ENCODE measurements around the gene ECEL1.
"Not testable (repeated sequence)": the region's sequence is repeated elsewhere in the genome, so short reads cannot be mapped to it uniquely, and the experiment has no call there.

Gene ECEL1, protein sequence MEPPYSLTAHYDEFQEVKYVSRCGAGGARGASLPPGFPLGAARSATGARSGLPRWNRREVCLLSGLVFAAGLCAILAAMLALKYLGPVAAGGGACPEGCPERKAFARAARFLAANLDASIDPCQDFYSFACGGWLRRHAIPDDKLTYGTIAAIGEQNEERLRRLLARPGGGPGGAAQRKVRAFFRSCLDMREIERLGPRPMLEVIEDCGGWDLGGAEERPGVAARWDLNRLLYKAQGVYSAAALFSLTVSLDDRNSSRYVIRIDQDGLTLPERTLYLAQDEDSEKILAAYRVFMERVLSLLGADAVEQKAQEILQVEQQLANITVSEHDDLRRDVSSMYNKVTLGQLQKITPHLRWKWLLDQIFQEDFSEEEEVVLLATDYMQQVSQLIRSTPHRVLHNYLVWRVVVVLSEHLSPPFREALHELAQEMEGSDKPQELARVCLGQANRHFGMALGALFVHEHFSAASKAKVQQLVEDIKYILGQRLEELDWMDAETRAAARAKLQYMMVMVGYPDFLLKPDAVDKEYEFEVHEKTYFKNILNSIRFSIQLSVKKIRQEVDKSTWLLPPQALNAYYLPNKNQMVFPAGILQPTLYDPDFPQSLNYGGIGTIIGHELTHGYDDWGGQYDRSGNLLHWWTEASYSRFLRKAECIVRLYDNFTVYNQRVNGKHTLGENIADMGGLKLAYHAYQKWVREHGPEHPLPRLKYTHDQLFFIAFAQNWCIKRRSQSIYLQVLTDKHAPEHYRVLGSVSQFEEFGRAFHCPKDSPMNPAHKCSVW

GRCh38 chr2:232487385-232488096 is at the start of gene ECEL1:
Gene ECEL1, minus strand, starts transcription at chr2:232487834. Its CDS starts 1,181 bp downstream, at chr2:232486653.
- Histone ChIP-seq H3K9me3 (ENCODE audit: low read length) (no peaks in the 10 kb centered on the region), H3K4me1 (ENCODE audit: insufficient read depth, low read length) (no peaks in the 10 kb centered on the region), H3K36me3 (ENCODE audit: insufficient read depth, low read length) (no peaks in the 10 kb centered on the region), H3K4me3 (ENCODE audit: low read depth in 1 of 2, low read length in 2 of 2) (no peak within 1 kb of the TSS), H3K27ac (ENCODE audit: low read depth, low read length) (no peak within 1 kb of the TSS), H3K9ac (ENCODE audit: low read length) (no peak within 1 kb of the TSS), H3K27me3 (ENCODE audit: control insufficient read depth in 1 of 2, insufficient read depth in 2 of 2, low read length in 2 of 2) (peaks cover 10 to 60% of the 10 kb centered on the region in 2 donors)

DNA sequence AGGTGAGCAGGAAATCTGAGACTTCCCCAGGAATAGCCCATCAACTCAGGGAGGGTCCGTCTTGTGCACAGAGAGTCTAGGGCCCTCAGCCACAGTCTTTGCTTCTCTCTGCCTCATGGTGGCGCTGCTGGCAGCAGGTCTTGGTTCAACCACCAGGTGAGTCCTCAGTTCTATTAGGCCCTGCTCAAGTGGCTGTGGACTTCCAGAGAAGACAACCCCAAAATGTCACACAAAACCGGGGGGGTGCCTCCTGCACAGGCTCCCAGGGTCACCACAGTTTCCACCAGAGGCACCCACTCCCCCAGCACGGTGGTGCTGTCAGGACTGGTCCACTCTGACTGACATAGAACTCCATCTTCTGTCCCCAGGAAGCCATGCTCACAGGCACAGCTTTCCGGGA is 49.4 kb upstream of the ECEL1 start:
- H3K27ac ChIP-seq (ENCODE audit: low read depth, low read length) = no peak overlapping the region
- no peak overlapping the region for H3K4me3 ChIP-seq (ENCODE audit: low read depth in 1 of 2, low read length in 2 of 2)
- H3K9ac ChIP-seq (ENCODE audit: low read length) = no peak overlapping the region
- peaks cover 9 to 28% of the 10 kb centered on the region in 2 donors for H3K27me3 ChIP-seq (ENCODE audit: control insufficient read depth in 1 of 2, insufficient read depth in 2 of 2, low read length in 2 of 2)
- H3K36me3 ChIP-seq (ENCODE audit: insufficient read depth, low read length) = no peaks in the 10 kb centered on the region
- H3K9me3 ChIP-seq (ENCODE audit: low read length) = no peaks in the 10 kb centered on the region
- no peaks in the 10 kb centered on the region for H3K4me1 ChIP-seq (ENCODE audit: insufficient read depth, low read length)

DNA sequence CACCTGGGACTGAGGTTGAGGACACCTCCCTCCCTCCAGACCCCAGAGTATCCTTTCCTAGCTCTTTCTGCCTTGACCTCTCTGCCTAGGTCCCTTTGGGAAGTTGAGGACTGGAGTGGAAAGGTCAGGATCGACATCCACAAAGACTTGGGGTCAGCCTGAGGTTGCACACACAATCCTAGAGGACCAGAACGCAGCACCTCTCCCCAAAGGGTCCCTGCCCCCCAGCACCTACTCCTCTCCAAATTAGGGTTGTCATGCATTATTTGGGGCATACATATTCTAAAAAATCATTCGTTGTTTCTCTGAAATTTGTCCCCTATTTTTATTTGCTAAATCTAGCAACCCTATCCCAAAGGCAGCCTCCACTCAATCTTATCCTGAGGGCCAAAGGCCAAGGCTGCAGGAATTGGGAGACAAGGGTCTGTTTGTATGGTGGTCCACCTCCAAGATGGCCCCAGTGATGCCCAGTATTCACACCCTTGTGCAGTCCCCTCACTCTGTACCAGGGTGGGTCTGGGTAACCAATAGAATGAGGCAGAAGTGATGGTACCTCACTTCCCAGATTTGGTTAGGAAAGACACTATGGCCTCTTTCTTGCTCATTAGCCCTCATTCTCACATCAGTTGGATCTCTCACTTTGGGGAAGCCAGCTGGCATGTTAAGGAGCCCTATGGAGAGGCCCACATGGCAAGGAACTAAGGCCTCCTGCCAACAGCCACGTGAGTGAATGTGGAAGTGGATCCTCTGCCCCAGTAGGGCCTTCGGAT is 48.3 kb upstream of the ECEL1 start:
- no peaks in the 10 kb centered on the region for H3K36me3 ChIP-seq (ENCODE audit: insufficient read depth, low read length)
- H3K9me3 ChIP-seq (ENCODE audit: low read length) = no peaks in the 10 kb centered on the region
- H3K4me3 ChIP-seq (ENCODE audit: low read depth in 1 of 2, low read length in 2 of 2) = no peak overlapping the region
- H3K9ac ChIP-seq (ENCODE audit: low read length) = no peak overlapping the region
- no peaks in the 10 kb centered on the region for H3K4me1 ChIP-seq (ENCODE audit: insufficient read depth, low read length)
- H3K27me3 ChIP-seq (ENCODE audit: control insufficient read depth in 1 of 2, insufficient read depth in 2 of 2, low read length in 2 of 2) = peaks cover 9 to 28% of the 10 kb centered on the region in 2 donors
- no peak overlapping the region for H3K27ac ChIP-seq (ENCODE audit: low read depth, low read length)

DNA sequence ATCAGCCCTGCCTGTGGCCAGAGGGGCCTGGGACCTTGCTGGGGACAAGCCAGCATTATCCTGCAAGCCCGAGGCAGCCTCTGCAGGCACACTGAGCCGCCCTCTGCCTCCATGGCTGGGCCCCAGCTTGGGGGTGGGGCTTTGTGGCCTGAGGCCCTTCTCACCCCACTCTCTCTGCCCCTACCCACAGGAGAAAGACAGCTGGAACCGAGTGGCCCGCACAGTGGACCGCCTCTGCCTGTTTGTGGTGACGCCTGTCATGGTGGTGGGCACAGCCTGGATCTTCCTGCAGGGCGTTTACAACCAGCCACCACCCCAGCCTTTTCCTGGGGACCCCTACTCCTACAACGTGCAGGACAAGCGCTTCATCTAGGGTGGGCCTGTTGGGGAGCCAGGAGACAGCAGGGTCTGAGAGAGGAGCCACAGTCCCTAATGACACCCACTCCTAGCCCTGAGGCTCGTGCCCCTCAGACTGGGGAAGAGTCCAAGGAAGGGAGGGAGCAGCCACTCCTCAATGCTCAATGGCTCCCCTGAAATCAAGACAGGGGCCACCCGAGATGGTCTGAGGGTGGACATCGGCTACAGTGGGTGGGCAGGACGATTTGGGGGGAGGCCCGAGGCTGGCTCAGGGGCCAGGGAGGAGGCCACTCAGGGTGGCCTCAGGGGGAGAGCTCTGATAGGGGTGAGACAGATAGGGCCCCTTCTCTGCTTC is 47.5 kb upstream of the ECEL1 start:
- H3K9me3 ChIP-seq (ENCODE audit: low read length) = no peaks in the 10 kb centered on the region
- no peak overlapping the region for H3K27ac ChIP-seq (ENCODE audit: low read depth, low read length)
- no peak overlapping the region for H3K4me3 ChIP-seq (ENCODE audit: low read depth in 1 of 2, low read length in 2 of 2)
- no peaks in the 10 kb centered on the region for H3K36me3 ChIP-seq (ENCODE audit: insufficient read depth, low read length)
- H3K4me1 ChIP-seq (ENCODE audit: insufficient read depth, low read length) = no peaks in the 10 kb centered on the region
- H3K9ac ChIP-seq (ENCODE audit: low read length) = no peak overlapping the region
- H3K27me3 ChIP-seq (ENCODE audit: control insufficient read depth in 1 of 2, insufficient read depth in 2 of 2, low read length in 2 of 2) = peaks cover 9 to 21% of the 10 kb centered on the region in 2 donors

- H3K4me3 ChIP-seq (ENCODE audit: low read depth in 1 of 2, low read length in 2 of 2) = no peak overlapping the region
- H3K36me3 ChIP-seq (ENCODE audit: insufficient read depth, low read length) = no peaks in the 10 kb centered on the region
- peaks cover 9 to 12% of the 10 kb centered on the region in 2 donors for H3K27me3 ChIP-seq (ENCODE audit: control insufficient read depth in 1 of 2, insufficient read depth in 2 of 2, low read length in 2 of 2)
- no peaks in the 10 kb centered on the region for H3K4me1 ChIP-seq (ENCODE audit: insufficient read depth, low read length)
- no peak overlapping the region for H3K27ac ChIP-seq (ENCODE audit: low read depth, low read length)
- H3K9me3 ChIP-seq (ENCODE audit: low read length) = no peaks in the 10 kb centered on the region
- no peak overlapping the region for H3K9ac ChIP-seq (ENCODE audit: low read length)
These were observed 46.5 kb upstream of the ECEL1 start for GRCh38 chr2:232533944-232534710.

GRCh38 chr2:232532821-232533220 is 45.2 kb upstream of the ECEL1 start:
- not testable (repeated sequence) for H3K4me1 ChIP-seq (ENCODE audit: insufficient read depth, low read length); H3K9ac ChIP-seq (ENCODE audit: low read length); H3K9me3 ChIP-seq (ENCODE audit: low read length); H3K36me3 ChIP-seq (ENCODE audit: insufficient read depth, low read length); H3K4me3 ChIP-seq (ENCODE audit: low read depth in 1 of 2, low read length in 2 of 2); H3K27ac ChIP-seq (ENCODE audit: low read depth, low read length)
- H3K27me3 ChIP-seq (ENCODE audit: control insufficient read depth in 1 of 2, insufficient read depth in 2 of 2, low read length in 2 of 2) = peaks cover 9 to 10% of the 10 kb centered on the region in 2 donors

DNA sequence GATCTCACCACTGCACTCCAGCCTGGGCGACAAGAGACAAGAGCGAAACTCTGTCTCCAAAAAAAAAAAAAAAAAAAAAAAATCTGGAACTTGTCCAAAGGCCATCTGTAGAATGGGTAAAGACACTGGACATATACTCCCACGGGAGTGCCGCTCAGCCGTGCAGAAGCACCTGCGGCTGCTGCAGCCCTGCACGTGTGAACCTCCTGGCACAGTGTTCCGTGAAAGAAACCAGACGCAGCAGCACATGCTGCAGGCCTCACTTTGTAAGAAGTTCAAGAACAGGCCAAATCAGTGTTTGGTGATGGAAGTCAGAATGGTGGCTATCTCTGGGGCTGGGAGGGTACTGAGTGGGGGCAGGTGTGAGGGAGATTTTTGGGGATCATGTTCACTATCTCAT is 44.8 kb upstream of the ECEL1 start:
- no peak overlapping the region for H3K4me3 ChIP-seq (ENCODE audit: low read depth in 1 of 2, low read length in 2 of 2)
- peaks cover 6 to 7% of the 10 kb centered on the region in 2 donors for H3K27me3 ChIP-seq (ENCODE audit: control insufficient read depth in 1 of 2, insufficient read depth in 2 of 2, low read length in 2 of 2)
- H3K9ac ChIP-seq (ENCODE audit: low read length) = no peak overlapping the region
- H3K4me1 ChIP-seq (ENCODE audit: insufficient read depth, low read length) = no peaks in the 10 kb centered on the region
- no peak overlapping the region for H3K27ac ChIP-seq (ENCODE audit: low read depth, low read length)
- no peaks in the 10 kb centered on the region for H3K9me3 ChIP-seq (ENCODE audit: low read length)
- no peaks in the 10 kb centered on the region for H3K36me3 ChIP-seq (ENCODE audit: insufficient read depth, low read length)

- H3K4me3 ChIP-seq (ENCODE audit: low read depth in 1 of 2, low read length in 2 of 2) = no peak overlapping the region
- no peaks in the 10 kb centered on the region for H3K9me3 ChIP-seq (ENCODE audit: low read length)
- no peaks in the 10 kb centered on the region for H3K36me3 ChIP-seq (ENCODE audit: insufficient read depth, low read length)
- no peaks in the 10 kb centered on the region for H3K4me1 ChIP-seq (ENCODE audit: insufficient read depth, low read length)
- no peak overlapping the region for H3K9ac ChIP-seq (ENCODE audit: low read length)
- H3K27ac ChIP-seq (ENCODE audit: low read depth, low read length) = no peak overlapping the region
- H3K27me3 ChIP-seq (ENCODE audit: control insufficient read depth in 1 of 2, insufficient read depth in 2 of 2, low read length in 2 of 2) = no peaks in the 10 kb centered on the region
These were observed 43.1 kb upstream of the ECEL1 start for GRCh38 chr2:232530626-232531260.

DNA sequence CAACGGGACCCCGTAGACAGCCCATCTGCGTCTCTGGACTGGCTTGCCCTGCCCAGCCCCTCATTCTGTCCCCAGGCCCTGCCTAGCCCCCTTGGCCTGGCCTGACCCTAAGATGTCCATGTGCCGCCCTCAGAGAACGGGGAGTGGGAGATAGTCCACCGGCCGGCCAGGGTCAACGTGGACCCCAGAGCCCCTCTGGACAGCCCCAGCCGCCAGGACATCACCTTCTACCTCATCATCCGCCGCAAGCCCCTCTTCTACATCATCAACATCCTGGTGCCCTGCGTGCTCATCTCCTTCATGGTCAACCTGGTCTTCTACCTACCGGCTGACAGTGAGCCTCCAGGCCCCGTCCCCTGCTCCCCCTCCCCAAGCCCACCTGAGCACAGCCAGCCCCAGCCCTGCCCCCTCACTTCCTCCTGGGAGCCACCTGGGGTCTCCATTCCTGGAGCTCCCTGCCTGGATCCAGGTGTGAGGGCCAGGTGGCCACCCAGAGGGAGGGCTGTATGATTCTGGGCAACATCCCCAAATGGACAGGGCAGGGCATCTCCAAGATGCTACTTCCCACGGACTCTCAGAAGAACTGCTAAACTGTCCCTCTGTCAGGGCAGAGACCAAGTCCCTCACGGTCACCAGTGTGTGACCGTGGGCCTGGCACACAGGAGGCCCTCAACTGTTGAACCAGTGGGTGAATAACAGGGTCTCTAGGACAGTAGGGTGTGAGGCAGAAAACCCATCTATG is 42.3 kb upstream of the ECEL1 start:
- Histone ChIP-seq H3K9me3 (ENCODE audit: low read length) (no peaks in the 10 kb centered on the region), H3K4me3 (ENCODE audit: low read depth in 1 of 2, low read length in 2 of 2) (no peak overlapping the region), H3K27ac (ENCODE audit: low read depth, low read length) (no peak overlapping the region), H3K9ac (ENCODE audit: low read length) (no peak overlapping the region), H3K4me1 (ENCODE audit: insufficient read depth, low read length) (no peaks in the 10 kb centered on the region), H3K27me3 (ENCODE audit: control insufficient read depth in 1 of 2, insufficient read depth in 2 of 2, low read length in 2 of 2) (peaks cover 0 to 4% of the 10 kb centered on the region in 2 donors), H3K36me3 (ENCODE audit: insufficient read depth, low read length) (no peaks in the 10 kb centered on the region)

Measured in muscle layer of colon (tissue), 2 donors.